ENCODE measurements around the gene ETV3L.

DNA sequence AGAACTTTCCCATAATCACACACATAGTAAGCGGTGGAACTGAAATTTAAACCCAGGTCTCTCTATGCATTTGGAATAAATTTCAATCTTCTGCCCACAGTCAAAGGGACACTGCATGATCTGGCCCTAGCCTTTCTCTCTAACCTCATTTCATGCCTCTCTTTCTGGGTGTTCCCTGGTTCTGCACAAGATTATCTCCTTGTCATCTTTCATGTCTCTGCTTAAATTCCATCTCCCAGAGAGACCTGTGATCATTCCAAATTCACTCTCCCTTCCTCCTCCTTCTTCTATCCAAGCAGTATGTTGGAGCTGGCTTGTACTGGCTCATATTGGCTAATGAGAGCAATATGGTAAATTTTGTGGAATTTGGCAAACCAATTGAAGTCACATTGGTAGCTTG lies 22.2 kb downstream of the ETV3L start:
- TF ChIP-seq, protein P1, sequence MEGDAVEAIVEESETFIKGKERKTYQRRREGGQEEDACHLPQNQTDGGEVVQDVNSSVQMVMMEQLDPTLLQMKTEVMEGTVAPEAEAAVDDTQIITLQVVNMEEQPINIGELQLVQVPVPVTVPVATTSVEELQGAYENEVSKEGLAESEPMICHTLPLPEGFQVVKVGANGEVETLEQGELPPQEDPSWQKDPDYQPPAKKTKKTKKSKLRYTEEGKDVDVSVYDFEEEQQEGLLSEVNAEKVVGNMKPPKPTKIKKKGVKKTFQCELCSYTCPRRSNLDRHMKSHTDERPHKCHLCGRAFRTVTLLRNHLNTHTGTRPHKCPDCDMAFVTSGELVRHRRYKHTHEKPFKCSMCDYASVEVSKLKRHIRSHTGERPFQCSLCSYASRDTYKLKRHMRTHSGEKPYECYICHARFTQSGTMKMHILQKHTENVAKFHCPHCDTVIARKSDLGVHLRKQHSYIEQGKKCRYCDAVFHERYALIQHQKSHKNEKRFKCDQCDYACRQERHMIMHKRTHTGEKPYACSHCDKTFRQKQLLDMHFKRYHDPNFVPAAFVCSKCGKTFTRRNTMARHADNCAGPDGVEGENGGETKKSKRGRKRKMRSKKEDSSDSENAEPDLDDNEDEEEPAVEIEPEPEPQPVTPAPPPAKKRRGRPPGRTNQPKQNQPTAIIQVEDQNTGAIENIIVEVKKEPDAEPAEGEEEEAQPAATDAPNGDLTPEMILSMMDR (conservative IDR thresholded peaks at IDR 0.05 in 1 of 2, IDR thresholded peaks at IDR 0.05 in 1 of 2; ENCODE audit: low read depth in 1 of 2, low read length in 2 of 2), result no peak
- no peak for TF ChIP-seq EZH2 (IDR thresholded peaks at IDR 0.05; ENCODE audit: low read length, missing control alignments)
